ENCODE data around the gene ARL5B. TPM values are rescaled to one million over a fixed set of nuclear protein-coding genes. Genes with fewer than 3 reads are reported as not detected.
A peak's percentile ranks its signal among the peaks of the same experiment; 100 is the strongest.

Gene ARL5B
- total RNA-seq, 1 donor from 2014 or later, result 81.1 TPM

DNA sequence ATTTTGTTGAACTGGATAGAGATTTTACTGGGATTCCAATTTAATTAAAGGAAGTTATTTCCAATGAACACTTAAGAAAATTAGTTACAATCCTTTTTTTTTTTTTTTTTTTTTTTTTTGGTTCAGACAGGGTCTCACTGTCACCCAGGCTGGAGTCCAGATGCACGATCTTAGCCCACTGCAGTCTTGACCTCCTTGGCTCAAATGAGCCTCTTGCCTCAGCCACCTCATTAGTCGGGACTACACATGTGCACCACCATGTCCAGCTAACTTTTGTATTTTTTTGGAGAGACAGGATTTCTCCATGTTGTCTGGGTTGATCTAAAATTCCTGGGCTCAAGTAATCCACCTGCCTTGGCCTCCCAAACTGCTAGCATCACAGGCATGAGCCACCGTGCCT lies 2.5 kb upstream of the ARL5B start:
- FAIRE-seq, result no peak
- DNase-seq (ENCODE audit: low spot score in 2 of 2), result no peak

DNA sequence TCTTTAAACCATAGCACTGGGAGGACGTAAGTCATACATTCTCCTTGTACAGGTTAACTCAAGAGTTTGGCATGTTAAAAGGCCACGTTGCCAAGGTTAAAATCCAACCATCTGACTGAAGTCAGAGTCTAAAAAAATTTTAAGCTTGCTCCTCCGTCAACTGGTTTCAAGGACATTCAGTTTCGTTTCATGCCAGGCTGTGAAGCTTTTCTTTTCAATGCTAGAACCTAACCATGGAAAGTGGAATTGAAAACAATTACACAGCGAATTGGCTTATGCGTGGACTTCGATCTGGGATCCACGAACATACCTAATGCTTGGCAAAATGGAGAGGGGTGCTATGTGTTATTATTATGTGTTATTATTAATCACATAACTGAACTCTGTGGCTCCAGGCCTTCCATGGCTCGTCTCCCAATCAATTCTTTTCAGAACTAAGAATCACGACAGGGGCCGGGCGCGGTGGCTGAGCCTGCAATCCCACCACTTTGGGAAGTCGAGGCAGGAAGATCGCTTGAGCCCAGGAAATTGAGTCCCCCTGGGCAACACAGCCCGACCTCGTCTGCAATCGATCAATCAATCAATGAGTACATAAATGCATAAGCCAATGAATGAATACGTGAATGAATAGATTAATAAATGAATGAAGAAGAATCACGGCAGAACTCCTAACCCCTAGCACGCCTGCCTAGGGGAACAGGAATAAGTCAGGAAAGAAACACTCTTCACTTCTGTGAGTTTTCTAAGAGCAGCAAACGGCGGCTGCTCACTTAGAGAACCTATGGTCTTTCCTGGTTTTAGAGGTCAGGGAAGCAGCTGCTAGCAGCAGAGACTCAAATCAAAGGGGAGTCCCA lies 733 bp upstream of the ARL5B start:
- FAIRE-seq (no peak), DNase-seq (ENCODE audit: low spot score in 2 of 2) (no peak)

DNA sequence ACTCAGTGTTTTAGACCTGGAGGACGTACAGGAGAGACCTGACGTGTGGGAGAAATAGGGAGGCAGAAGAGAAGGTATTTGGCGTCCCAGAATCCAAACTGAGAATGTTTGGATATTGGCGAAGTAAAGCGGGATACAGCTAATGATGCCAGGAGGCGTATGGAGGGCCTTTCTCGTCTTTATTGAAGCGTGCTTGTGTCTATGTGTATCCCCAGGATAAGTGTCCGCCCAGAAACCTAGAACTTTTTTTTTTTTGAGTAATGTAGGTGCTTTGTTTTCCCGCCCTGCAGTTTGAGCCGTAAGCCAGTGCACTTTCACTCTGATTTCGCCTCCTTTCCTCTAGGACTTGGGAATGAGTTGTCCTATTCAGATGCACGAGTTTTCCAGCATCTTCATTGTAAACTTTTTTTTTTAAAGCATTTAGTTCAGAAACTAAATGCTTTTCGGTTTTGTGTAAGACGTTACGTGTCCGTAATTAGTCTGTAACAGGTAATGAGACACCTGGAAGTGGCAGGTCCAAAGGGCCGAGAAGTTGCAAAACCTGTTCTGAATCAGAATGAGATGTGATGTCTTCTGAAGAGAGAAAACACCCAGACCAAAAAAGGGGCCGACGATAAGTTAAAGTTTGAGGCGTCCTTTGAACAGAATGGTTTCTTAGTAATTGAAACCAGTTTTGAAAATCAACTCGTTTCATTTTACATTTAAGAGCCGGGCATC lies 746 bp downstream of the ARL5B start:
- peak in 1 of 2 donors; percentile 13 for DNase-seq (ENCODE audit: low spot score in 2 of 2)
- FAIRE-seq, result no peak

DNA sequence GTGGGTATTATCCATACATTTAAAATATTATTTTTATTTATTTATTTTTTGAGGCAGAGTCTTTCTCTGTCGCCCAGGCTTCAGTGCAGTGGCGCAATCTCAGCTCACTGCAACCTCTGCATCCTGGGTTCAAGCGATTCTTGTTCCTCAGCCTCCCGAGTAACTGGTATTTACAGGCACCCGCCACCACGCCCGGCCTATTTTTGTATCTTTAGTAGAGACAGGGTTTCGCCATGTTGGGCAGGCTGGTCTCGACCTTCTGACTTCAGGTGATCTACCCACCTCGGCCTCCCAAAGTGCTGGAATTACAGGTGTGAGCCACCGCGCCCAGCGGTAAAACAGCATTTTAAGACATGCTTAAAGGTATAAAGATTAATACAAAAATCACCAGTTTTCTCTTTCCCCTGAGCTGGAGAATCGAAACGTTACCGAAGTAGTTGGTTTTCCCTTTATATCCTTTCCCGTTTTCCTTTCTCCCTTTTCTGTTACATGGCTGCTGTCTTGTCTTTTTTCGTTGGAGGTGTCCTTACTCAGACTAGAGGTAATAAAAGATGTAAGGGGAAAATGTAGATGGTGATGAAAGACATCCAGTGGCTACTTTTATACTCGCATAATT lies 1.7 kb downstream of the ARL5B start:
- FAIRE-seq (no peak), DNase-seq (ENCODE audit: low spot score in 2 of 2) (no peak)

DNA sequence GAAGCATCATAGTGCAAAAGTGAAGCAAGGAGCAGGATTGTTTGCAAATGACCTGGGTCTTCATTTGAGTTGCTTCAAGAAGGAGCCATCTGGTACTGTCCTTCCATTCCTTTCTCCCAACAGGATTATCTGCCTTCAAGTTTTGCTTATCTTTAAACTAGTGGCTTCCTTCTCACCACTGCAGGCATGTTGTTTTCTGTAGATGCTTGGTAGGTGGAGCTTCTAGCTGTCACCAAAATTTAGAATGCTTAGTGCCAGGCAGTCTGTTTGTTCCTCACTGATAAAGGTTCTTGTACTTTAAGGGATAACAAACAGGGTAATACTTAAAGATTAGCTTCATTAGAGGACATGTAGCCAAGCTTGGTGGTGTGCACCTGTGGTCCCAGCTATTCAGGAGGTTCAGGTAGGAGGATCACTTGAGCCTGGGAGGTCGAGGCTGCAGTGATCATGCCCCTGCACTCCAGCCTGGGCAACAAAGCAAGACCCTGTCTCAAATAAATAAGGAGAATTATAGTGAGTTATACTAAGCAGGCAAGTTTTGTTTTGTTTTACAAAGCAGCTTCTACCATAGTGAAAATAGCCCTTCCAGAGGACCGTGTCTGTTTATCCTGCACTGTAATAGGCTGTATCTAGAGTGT lies 5.7 kb downstream of the ARL5B start:
- DNase-seq (ENCODE audit: low spot score in 2 of 2) (no peak), FAIRE-seq (no peak)

DNA sequence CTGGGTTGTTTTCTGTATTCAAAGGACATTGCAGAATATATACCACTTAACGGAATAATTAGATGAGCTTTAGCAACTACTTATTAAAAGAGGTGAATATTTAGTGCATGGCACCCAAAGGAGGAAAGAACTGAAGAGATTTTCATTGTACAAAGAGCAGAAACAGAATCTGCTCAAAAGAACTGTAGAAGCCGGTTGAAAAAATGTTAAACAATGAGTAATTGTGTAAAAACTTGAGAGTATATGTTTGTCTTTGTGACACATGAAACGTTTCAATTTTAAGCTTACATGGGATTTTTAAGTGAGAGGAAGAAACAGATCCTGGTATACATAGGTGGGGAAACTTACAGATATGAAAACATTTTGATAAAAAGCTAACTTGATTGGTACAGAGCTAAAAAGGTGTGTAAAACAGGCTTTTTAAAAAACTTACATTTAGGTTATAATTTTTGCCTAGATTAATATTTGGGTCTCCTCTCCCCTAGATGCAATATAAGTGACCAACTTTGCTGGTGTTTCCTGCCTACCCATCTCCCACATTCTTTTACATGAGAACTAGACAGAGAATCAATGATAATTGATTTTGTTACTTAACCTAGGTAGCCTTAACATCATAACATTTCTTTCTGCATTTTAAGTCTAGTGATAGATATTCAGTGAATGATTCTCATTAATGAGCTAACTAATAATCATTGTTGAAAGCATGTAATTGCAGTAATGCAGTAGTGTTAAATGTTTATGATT lies 6.8 kb downstream of the ARL5B start:
- FAIRE-seq (no peak), DNase-seq (ENCODE audit: low spot score in 2 of 2) (no peak)

DNA sequence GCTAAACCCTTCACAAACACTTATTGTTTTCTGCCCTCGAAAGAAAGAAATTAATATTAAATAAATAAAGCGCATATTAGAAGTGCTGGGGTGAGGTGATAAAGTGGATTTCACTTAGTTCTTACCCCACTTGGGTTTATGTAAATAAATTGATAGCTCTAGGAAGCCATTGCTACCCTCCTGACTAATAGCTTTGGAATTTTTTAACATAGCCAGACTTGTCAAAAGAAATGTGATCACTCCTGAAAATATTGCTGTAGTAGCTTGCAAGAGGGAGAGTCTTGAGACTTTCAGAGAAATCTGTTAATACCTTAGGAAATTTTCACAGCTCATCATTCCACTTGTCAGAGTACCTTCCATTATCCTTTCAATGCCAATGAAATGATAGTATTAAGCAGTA lies 7.6 kb downstream of the ARL5B start:
- DNase-seq (ENCODE audit: low spot score in 2 of 2), result no peak
- FAIRE-seq, result no peak

DNA sequence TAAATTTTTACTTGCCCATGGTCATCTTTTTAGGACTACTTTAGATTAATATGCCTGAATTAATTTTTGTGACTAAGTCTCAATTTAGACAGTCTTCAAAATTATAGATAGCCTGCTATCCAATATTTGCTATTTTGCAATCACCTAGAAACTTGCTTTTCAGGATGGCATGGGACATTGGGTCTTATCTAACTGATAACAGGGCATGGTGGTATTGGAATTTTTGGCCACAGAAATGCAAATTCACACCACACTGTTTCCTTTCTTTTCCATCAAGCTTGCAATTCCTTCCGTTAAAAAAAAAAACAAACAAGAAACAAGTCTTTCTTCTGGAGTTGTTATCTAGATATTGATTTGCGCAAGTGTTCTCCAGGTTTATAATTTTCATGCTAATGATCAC lies 8.8 kb downstream of the ARL5B start:
- no peak for FAIRE-seq
- no peak for DNase-seq (ENCODE audit: low spot score in 2 of 2)

DNA sequence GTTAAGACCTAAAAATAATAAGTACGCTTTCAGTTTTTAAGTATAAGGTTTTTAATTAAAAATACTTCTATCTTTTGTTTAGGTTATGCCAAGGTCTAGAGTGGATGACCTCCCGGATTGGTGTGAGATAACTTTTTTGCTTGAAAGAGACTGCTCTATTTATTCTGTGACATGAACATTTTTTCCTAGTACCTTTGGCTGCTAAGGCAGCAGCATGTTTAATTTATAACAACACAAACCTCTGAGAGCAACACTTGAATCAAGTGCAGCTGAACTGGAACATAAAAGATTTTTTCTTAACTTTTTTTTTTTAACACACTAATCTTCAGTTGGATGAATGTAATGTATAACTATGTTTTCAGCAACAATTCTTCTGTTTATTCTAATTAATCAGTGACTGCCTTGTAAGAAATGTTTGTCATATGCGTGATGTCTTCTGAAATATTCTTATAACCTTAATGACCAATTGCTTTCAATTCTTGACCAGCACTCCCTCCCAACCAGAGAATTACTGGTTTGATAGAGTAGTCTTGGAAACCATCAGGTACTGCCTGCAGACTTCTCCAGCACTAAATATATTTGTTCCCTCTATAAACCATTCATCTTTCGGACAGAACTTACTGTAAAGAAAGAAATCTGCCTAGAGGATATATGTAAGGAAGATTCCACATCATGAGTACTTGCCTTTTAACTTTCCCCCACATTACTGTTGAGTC lies 16.0 kb downstream of the ARL5B start:
- no peak for DNase-seq (ENCODE audit: low spot score in 2 of 2)
- FAIRE-seq, result no peak

DNA sequence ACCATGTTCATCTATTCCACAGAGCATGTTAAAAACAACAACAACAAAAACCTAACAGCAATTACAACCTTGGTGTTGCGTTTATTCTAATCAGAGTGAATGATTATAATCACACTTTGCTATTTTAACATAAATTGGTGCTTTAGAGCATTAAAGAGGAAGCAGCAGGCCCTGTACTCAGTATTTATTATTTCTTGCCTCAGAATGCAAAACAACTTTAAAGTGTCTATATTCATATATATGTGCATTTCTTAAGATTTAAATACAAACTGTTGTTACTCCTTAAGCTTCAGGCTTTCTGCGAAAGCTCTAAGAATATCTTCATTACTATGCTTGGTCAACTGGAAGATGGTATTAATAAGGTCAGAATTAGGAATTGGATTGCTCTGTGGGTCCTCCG lies 21.5 kb downstream of the ARL5B start:
- no peak for DNase-seq (ENCODE audit: low spot score in 2 of 2)
- no peak for FAIRE-seq

DNA sequence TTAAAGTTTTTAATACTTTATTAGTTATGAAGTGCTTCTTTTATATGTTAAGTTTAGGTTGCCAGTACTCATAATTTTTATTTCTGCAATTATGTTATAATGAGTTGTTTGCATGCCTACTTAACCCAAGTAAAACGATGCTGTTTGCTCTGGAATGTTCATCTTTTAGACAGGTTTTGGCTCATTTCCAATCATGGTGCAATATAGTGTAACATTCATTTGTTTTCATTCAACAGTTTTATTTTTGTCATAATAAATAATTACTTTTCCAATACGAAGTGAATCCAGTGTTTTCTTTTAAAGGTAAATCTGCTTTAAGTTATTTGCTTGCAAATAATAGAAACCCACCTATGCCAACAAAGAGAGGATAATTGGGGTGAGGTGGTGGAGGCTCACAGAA lies 22.1 kb downstream of the ARL5B start:
- DNase-seq (ENCODE audit: low spot score in 2 of 2) (no peak), FAIRE-seq (no peak)

DNA sequence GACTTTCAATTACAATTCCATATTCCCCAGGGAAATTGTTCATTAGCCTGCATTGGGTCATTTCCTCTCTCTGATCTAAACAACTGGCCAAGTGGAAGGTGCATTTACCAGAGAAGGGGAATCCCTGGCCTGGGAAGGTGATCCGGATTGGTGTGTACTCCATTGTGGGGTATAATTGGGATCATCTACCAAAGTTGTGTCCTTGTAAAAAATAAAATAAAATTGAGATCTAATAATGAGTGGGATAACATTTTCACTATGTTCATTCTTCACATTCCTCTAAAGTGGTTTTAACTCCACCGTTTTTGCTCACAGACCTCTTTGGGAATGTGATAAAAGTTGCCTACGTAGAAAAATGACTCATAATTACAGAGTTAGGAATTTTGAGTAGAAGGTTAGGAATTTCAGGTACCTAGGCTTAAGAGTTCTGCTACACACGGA lies 22.8 kb downstream of the ARL5B start:
- FAIRE-seq, result no peak
- DNase-seq (ENCODE audit: low spot score in 2 of 2), result no peak

DNA sequence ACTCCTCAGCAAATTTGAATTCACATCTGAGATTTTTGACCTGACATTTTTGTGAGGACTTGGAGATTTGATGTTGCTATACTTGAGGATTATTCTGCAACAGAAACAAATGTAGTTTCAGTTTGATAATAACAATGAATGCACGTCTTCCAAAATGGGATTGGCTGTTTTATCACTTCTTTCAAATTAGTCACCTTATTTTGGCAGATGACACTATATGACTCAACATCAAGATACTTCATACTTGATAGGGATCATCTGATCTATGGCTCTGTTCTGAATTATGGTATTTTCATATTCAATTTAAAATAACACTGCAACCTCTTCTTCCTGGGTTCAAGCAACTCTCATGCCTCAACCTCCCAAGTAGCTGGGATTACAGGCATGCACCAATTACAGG lies 24.2 kb downstream of the ARL5B start:
- DNase-seq (ENCODE audit: low spot score in 2 of 2), result no peak
- no peak for FAIRE-seq

DNA sequence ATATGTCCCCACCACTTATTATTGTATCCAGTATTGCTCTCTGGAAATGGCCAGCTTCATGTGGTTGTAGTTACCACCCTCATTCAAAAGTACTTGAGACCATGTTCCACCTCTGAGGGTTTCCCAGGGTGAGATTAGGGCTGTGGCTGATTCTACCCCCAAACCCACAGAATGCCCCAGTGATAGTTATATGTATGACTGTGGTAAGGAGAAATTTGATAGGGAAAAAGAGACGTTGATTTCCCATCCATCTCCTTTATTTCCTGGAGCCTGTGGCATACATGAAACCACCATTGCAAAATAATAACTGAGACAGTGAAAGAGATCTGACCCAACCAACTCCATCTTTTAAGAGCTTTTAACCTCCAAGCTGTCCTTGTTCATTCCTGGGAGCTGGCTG lies 25.2 kb downstream of the ARL5B start:
- DNase-seq (ENCODE audit: low spot score in 2 of 2) (no peak), FAIRE-seq (no peak)

DNA sequence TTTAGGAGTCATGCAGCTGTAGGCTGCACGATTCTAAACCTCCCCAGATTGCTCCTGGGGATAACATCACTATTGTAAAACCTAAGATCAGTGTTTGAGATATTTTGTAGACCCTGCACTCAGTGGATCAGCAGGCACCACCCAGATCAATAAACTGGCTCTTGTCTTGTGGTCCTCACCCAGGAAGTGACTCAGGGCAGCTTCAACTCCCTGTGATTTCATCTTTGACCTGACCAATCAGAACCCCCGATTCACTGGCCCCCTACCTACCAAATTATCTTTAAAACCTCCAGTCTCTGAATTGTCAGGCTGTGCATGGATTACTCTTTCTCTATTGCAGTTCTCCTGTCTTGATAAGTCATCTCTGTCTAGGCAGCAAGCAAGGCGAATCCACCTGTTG lies 25.7 kb downstream of the ARL5B start:
- FAIRE-seq (no peak), DNase-seq (ENCODE audit: low spot score in 2 of 2) (no peak)

DNA sequence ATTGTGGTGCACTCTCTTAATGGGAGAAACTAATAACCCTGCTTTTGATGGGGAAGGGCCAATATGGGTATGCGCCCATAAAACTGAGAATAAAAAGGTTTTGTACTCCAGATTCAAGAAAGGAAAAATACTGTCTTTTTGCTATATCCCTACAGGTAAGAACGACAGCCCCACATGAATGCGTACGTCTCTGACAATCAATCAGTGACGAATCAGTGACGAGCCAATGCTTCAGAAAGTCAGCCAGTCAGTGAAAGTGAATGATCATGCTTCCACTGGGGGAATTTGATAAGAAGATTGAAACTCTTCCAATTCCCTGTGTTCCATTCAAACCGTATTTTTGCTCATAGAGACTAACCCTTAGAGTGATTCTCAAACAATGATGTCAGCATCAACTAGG lies 26.3 kb downstream of the ARL5B start:
- no peak for DNase-seq (ENCODE audit: low spot score in 2 of 2)
- FAIRE-seq, result no peak

DNA sequence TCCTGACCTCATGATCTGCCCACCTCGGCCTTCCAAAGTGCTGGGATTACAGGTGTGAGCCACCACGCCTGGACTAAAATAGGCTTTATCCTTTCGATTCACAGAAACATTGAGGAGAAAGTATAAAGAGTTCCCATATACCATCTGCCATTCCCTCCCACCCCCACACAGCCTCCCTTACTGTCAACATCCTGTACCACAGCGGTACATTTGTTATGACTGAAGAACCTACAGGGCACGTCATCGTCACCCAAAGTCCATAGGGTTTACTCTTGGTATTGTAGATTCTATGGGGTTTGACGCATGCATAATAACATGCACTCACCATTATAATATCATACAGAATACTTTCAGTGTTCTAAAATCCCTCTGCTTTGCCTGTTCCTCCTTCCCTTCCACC lies 28.0 kb downstream of the ARL5B start:
- no peak for DNase-seq (ENCODE audit: low spot score in 2 of 2)
- FAIRE-seq, result no peak

DNA sequence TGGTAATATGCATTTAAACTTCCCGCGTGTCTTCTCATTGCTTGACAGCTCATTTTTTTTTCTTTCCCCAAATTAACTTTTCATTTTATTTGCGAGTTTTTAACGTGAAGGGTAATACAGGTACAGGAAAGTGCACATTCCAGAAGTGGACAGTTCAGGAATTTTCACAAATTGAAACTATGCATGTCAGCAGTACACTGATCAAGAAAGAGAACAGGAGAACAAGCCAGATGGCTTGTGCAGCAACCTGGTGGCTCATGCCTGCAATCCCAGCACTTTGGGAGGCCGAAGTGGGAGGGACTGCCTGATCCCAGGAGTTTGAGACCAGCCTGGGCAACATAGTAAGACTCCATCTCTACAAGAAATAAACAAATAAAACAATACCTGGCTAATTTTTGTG lies 28.5 kb downstream of the ARL5B start:
- DNase-seq (ENCODE audit: low spot score in 2 of 2) (no peak), FAIRE-seq (no peak)

DNA sequence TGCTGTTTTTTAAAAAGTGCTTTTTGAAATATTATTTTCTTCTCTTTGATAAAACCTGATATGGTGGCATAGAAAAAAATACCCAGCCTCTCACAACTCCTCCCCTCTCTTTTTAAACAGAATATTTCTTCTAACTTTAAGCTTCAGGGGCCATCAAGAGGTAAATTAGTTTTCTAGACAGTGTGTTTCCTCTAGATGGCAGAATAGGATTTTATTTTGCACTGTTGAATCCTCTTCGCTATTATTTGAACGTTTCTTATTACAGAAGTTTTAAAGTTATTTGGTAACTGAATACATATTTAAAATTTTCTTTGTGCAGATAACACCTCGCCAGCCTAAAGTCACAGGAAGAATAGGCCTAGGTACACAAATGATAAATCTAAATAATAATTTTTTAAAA lies 30.3 kb downstream of the ARL5B start:
- DNase-seq (ENCODE audit: low spot score in 2 of 2) (no peak), FAIRE-seq (no peak)

DNA sequence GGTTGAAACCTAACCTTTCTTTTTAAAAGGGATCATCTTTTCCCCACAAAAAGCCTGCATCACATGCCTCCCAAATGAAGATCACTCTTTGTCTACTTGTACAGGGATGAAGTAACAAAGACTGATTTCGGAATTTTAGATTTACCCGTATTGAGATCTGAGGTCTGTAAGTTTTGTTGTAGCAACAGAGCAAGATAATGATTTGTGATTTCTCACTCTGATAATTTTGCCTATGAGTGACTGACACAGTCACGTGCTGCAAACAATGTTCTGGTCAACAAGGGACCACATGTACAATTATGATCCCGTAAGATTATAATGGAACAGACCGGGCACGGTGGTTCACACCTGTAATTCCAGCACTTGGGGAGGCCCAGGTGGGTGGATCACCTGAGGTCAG lies 31.3 kb downstream of the ARL5B start:
- DNase-seq (ENCODE audit: low spot score in 2 of 2), result no peak
- FAIRE-seq, result no peak

Measured in frontal cortex (tissue), 4 donors.